GM19193 (cell line): ENCODE results near the gene PI4K2B.

Experiments used
- POLR2A ChIP-seq: IDR thresholded peaks from 4 replicates; pipeline ENCODE4 v1.6.1; 2011; ENCODE audit not compliant: insufficient read depth, insufficient read length; ENCODE audit errors: extremely low read depth

PI4K2B gene

DNA sequence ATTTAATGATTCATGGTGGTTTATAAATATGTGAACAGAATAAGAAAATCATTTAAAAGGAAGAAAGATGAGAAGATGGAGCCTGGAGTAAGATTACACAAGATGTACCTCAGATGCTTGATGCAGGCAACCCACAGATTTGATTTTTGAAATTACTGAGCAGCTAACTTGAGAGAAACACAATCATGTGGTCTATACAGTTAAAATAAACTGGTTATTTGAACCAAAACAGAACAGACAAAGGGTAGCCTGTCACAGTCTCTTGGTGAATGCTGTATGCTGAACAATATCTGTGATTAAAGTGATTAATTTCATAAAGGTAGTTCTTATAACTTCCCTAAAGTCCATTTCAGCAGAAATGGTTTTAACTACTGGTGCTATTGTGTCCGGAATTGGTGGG lies 4.2 kb downstream of the PI4K2B start:
- TF ChIP-seq POLR2A, result no peak

DNA sequence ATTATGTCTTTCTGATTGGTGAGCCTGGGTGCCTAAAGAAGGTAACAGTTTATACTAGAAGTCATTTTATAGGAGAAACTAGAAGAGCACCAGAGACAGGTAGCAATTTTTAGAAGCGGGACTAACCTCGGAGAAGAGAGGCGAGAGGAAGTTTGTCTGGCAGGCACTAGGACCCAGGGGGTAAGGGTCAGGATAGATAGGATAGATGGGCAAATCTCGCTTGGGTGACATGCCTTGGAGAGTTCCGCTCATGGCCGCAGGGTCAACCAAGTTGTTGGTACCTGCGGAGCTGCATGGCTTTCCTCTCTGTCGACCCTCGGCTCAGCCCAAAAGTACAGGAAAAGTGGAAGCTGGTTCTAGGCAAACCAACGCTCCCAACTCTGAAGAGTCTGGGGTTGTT lies 11.3 kb downstream of the PI4K2B start:
- no peak for TF ChIP-seq POLR2A

DNA sequence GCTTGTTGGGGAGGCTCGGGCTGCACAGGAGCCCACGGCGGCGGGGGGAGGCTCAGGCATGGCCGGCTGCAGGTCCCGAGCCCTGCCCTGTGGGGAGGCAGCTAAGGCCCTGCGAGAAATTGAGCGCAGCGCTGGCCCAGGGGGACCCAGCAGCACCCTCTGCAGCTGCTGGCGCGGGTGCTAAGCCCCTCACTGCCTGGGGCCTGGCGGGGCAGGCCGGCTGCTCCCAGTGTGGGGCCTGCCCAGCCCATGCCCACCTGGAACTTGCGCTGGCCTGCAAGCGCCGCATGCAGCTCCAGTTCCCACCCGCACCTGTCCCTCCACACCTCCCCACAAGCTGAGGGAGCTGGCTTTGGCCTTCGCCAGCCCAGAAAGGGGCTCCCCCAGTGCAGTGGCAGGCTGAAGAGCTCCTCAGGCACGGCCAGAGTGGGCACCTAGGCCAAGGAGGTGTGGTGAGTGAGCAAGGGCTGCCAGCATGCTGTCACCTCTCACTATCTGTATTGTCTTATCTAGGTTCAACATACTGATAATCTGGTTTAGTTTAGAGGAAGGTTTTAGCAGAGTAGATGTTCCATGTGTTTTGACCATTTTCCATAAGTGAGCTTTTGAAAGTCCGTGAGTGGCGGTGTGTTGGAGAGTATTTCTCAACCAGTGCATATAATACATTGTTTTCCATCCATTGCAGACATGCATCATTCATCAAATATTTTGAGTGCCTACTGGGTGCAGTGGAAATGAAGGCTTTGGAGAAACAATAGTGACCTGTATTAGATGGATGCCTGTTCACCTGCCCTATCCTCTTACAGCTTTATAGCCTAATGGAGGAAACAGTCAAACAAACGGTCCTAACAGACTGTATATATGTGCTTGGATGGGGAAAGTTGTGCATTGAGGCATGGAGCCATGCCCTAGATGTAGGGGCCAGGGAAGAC lies 13.1 kb downstream of the PI4K2B start:
- no peak for TF ChIP-seq POLR2A

DNA sequence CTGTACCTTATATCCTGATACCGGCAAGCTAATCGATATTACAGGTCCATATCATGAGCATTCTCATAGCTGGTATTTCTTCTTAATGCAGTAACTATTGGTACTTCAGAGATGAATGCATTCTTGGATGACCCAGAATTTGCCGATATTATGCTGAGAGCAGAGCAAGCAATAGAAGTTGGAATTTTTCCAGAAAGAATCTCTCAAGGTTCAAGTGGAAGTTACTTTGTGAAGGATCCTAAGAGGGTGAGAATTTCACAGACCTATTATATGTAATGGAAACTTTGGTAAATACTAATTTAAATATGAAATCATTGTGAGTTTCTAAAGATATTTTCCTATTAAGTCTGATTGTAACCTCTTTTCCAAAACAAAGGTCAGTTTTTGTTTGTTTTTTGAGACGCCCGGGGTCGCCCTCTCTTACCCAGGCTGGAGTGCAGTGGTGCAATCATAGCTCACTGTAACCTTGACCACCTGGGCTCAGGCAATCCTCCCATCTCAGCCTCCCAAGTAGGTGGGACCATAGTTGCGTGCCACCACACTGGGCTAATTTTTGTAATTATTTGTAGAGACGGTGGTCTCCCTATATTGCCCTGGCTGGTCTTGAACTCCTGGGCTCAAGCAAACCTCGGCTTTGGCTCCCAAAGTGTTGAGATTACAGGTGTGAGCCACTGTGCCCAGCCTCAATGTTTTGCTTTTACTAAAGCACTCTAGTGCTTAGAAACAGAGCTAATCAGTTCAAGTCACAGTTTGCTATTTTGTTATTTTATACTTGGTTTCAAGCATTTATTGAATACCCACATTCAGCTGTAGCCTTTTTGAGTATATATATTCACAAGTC lies 18.6 kb downstream of the PI4K2B start:
- no peak for TF ChIP-seq POLR2A

DNA sequence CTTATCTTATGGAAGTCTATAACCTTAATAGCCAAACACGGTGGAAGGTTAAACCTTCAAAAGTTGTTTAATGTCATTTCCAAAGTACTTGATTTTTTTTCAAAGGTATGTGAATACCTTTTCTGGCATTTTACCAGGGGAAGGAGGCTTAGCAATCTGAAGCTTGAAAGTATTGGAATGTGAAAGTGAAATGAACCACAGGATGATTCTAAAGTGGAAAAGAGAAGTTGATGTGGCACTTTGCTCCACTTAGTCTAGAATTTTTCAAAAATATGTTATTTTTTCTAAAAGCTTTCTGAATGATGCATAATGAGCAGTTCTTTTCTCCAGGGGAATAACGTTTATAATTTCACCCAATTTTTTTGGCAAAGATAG lies 19.2 kb downstream of the PI4K2B start:
- no peak for TF ChIP-seq POLR2A

GRCh38 chr4:25258980-25259578 lies 25.2 kb downstream of the PI4K2B start:
- no peak for TF ChIP-seq POLR2A

GRCh38 chr4:25271866-25272265 lies 38.0 kb downstream of the PI4K2B start:
- no peak for TF ChIP-seq POLR2A

DNA sequence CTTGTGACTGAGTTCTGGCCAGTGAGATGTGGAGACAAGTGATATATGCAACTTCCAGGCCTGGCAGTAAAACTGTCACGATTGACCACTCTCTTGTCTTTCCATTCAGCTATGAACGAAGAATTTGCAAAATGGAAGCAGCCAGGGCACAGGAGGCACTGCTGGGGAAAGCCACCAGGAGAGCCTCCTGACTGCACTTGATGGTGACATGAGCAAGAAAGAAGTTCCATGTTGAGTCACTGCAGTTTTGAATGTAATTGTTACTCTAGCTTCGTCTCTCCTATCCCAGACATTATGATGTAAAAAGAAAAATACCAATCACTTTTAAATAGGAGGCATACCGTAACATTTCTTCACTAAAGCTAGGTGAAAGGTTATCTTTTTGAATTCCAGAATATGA lies 46.4 kb downstream of the PI4K2B start:
- no peak for TF ChIP-seq POLR2A

GRCh38 chr4:25283948-25284347 lies 50.1 kb downstream of the PI4K2B start:
- no peak for TF ChIP-seq POLR2A

DNA sequence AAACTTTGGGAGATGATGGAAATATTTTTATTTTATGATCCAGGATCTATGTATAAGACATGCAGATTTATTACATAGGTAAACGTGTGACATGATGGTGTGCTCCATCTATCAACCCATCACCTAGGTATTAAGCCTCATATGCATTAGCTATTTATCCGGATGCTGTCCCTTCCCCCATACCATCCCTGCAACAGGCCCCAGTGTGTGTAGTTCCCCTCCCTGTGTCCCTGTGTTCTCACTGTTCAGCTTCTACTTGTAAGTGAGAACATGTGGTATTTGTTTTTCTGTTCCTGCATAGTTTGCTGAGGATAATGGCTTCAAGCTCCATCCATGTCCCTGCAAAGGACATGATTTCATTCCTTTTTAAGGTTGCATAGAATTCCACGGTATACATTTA lies 50.6 kb downstream of the PI4K2B start:
- no peak for TF ChIP-seq POLR2A

- TF ChIP-seq POLR2A, result no peak
Observed at GRCh38 chr4:25290490-25291067, 56.7 kb downstream of the PI4K2B start.

- no peak for TF ChIP-seq POLR2A
Observed at GRCh38 chr4:25291158-25291733, 57.4 kb downstream of the PI4K2B start.

DNA sequence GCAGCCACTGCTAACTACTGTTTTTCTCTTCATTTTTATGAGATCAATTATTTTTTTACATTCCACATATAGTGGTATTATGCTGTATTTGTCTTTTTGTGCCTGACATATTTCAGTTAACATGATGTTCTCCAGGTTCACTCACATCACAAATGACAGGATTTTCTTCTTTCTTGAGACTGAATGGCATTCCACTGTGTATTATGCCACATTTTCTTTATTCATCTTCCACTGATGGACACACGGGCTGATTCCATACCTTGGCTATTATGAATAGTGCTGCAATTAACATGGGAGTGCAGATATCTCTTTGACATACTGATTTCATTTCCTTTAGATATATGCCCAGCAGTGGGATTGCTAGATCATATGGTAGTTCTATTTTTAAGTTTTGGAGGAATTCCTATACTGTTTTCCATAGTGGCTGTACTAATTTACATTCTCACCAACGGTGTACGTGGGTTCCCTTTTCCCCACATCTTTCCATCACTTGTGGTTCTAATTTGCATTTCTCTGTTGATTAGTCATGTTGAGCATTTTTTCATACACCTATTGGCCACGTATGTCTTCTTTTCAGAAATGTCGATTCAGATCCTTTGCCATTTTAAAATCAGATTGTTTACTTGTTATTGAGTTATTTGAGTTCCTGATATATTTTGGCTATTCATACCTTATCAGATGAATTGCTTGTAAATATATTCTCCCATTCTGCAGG lies 63.9 kb downstream of the PI4K2B start:
- no peak for TF ChIP-seq POLR2A

GRCh38 chr4:25299476-25300203 lies 65.8 kb downstream of the PI4K2B start:
- TF ChIP-seq POLR2A, result no peak

GRCh38 chr4:25301471-25301870 lies 67.6 kb downstream of the PI4K2B start:
- TF ChIP-seq POLR2A, result no peak
